ENCODE data around the gene DCAF8. TPM values are rescaled to one million over a fixed set of nuclear protein-coding genes. Genes with fewer than 3 reads are reported as not detected.

Gene DCAF8
- total RNA-seq, 4 donors from 2014 or later: 126 to 186 (median 172) TPM

DNA sequence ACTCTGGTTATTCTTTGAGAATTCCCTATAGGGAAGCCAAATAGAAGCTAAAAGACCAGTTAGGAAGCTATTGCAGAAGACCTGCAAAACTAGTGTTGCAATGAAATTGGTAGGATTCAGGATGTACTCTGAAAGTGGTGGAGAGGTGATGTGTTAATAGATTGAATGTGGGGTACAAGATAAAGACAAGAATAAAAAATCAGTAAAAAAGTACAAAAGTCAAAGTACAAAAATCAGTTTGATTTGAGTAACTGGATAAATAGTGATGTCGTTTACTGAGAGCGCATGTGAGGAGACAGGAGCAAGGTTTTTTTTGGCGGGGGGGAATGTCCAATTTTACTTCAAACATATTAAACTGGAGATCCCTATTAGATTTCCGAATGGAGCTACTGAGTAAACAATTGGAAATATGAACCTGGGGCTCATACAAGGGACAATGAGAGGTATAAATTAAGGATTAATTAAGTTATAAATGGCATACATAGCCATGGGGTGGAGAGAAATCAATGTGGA is 2.5 kb upstream of the DCAF8 start:
- Histone ChIP-seq H3K27ac (no peak overlapping the region), H3K9me3 (no peaks in the 10 kb centered on the region), H3K4me1 (peaks cover 0 to 22% (median 11%) of the 10 kb centered on the region in 4 donors), H3K36me3 (no peaks in the 10 kb centered on the region), H3K27me3 (no peaks in the 10 kb centered on the region), H3K4me3 (no peak overlapping the region)
- TF ChIP-seq, protein P1, sequence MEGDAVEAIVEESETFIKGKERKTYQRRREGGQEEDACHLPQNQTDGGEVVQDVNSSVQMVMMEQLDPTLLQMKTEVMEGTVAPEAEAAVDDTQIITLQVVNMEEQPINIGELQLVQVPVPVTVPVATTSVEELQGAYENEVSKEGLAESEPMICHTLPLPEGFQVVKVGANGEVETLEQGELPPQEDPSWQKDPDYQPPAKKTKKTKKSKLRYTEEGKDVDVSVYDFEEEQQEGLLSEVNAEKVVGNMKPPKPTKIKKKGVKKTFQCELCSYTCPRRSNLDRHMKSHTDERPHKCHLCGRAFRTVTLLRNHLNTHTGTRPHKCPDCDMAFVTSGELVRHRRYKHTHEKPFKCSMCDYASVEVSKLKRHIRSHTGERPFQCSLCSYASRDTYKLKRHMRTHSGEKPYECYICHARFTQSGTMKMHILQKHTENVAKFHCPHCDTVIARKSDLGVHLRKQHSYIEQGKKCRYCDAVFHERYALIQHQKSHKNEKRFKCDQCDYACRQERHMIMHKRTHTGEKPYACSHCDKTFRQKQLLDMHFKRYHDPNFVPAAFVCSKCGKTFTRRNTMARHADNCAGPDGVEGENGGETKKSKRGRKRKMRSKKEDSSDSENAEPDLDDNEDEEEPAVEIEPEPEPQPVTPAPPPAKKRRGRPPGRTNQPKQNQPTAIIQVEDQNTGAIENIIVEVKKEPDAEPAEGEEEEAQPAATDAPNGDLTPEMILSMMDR (IDR thresholded peaks at IDR 0.05): no peak
- TF ChIP-seq POLR2A (IDR thresholded peaks at IDR 0.05) (no peak), EP300 (IDR thresholded peaks at IDR 0.05) (no peak)
- DNase-seq (ENCODE audit: low spot score in 2 of 2): no peak
- 76 to 81% methylated on average over 4 of the region's 4 CpGs for WGBS, 2 donors

GRCh38 chr1:160261556-160261892 is 825 bp downstream of the DCAF8 start:
- Histone ChIP-seq H3K36me3 (no peaks in the 10 kb centered on the region), H3K9me3 (no peaks in the 10 kb centered on the region), H3K27me3 (no peaks in the 10 kb centered on the region), H3K27ac (peak overlapping the region; percentile 94 to 98 (median 95)), H3K4me1 (peaks cover 0 to 55% (median 22%) of the 10 kb centered on the region in 4 donors), H3K4me3 (peak overlapping the region; percentile 73 to 90 (median 87))
- 0 to 1% methylated on average over 8 of the region's 8 CpGs for WGBS, 2 donors
- peak in 1 of 2 donors; percentile 44 for DNase-seq (ENCODE audit: low spot score in 2 of 2)
- no peak for TF ChIP-seq EP300 (IDR thresholded peaks at IDR 0.05)
- no peak for TF ChIP-seq POLR2A (IDR thresholded peaks at IDR 0.05)
- TF ChIP-seq, protein P1 (IDR thresholded peaks at IDR 0.05): no peak

DNA sequence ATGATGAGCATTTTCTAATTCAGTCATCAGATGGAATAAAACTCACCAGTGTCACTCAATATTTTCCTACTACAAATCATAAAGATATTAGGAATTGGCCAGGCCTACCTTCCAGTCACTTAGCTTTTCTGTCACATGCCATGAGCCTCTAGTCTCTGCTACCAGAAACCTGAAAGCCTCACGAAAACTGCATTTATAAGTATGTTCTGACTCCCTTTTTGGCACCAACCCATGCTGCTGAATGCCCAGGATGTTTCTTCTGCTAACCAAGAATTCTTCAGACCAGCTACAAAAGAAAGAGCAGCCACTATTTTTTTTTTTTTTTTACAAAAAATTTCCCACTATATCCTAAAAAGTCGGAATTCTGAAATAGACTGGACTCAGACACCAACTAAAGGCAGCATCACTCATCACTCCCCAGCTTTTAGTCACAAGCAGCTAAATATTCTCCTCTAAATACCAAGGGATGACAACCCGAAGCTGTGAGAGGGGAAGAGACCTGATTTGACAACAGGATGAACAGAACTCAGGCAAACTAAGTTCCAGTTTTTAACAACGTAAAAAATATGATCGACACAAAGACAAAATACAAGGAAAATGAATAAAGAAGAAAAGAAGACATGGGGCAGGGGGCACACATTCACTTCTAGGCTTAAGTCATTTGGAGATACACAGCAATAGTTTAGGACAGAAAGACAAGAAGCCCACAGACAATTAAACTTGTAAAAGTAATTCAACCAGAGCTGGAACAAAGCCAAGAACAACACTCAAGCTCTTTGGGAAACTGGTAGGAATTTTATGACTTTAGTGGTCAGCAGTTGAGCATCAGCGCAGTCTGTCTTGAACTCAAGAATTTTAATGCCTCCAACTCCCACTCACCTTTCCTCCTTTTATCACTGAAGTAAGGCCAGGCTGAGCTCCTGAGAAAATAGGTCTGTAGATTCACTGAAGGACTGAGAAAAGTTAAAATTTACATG is 1.7 kb downstream of the DCAF8 start:
- H3K4me1 ChIP-seq: peaks cover 0 to 59% (median 22%) of the 10 kb centered on the region in 4 donors
- no peaks in the 10 kb centered on the region for H3K9me3 ChIP-seq

GRCh38 chr1:160258177-160258798 is 4.1 kb downstream of the DCAF8 start:
- Histone ChIP-seq H3K9me3 (no peaks in the 10 kb centered on the region), H3K27me3 (no peaks in the 10 kb centered on the region), H3K27ac (no peak overlapping the region), H3K36me3 (peaks cover 0 to 15% (median 0%) of the 10 kb centered on the region in 3 donors), H3K4me1 (peaks cover 0 to 59% (median 22%) of the 10 kb centered on the region in 4 donors), H3K4me3 (no peak overlapping the region)
- TF ChIP-seq, protein P1 (IDR thresholded peaks at IDR 0.05): no peak
- no peak for DNase-seq (ENCODE audit: low spot score in 2 of 2)
- WGBS, 2 donors: 94% methylated on average over 7 of the region's 7 CpGs

More for the DNA sequence above, 1.7 kb downstream of the DCAF8 start:
- 18% methylated on average over 6 of the region's 6 CpGs for WGBS, 2 donors
- no peak for TF ChIP-seq EP300 (IDR thresholded peaks at IDR 0.05)
- TF ChIP-seq, protein P1 (IDR thresholded peaks at IDR 0.05): no peak
- TF ChIP-seq POLR2A (IDR thresholded peaks at IDR 0.05): no peak
- no peaks in the 10 kb centered on the region for H3K36me3 ChIP-seq
- H3K27me3 ChIP-seq: no peaks in the 10 kb centered on the region
- H3K27ac ChIP-seq: peak overlapping the region; percentile 94 to 98 (median 95)
- no peak for DNase-seq (ENCODE audit: low spot score in 2 of 2)
- H3K4me3 ChIP-seq: peak overlapping the region; percentile 73 to 90 (median 87)
